Motor neuron (in vitro differentiated cells): ENCODE data around the gene KIR3DL3. TPM values are rescaled to one million over a fixed set of nuclear protein-coding genes. Genes with fewer than 3 reads are reported as not detected.
"Not testable (repeated sequence)": the region's sequence is repeated elsewhere in the genome, so short reads cannot be mapped to it uniquely, and the experiment has no call there.

Experiments
- ATAC-seq, 8 experiments: fragments of 200-7000 bp; cut with Tn5 transposase; replicated peaks in 6 of 8; 2 replicates each; pipeline ENCODE4 v1.8.0; 2021; ENCODE audit warnings: mild to moderate bottlenecking in 8 of 8, moderate library complexity in 8 of 8
- H3K27ac ChIP-seq, 2 donors: fragments of 250-450 bp; sonication (Bioruptor Pico); 2 replicates each; pipeline ENCODE4 v1.9.0; 2021; ENCODE audit warnings: antibody characterized with exemption in 2 of 2, mild to moderate bottlenecking in 2 of 2, moderate library complexity in 1 of 2
- H3K4me1 ChIP-seq, 2 donors: fragments of 250-450 bp; sonication (Bioruptor Pico); replicated peaks in 1 of 2; 2 replicates each; pipeline ENCODE4 v1.6.1; 2021; ENCODE audit warnings: antibody characterized with exemption in 2 of 2, mild to moderate bottlenecking in 2 of 2, moderate library complexity in 1 of 2
- H3K4me3 ChIP-seq, 5 donors: fragments of 250-450 bp; sonication (Bioruptor Pico); 2 replicates each; pipeline ENCODE4 v1.9.0; 2021; ENCODE audit warnings: antibody characterized with exemption in 5 of 5, mild to moderate bottlenecking in 5 of 5, moderate library complexity in 4 of 5
- whole genome bisulfite sequencing, 10 experiments: fragments of 450-650 bp; shearing (Covaris generic); methylation state at CpG; one replicate each; pipeline ENCODE4 v1.0.0; 2022; 5-methylcytosine and 5-hydroxymethylcytosine counted together
- in situ Hi-C, 9 experiments: fragments of 400-800 bp; cut with MboI; loops; one replicate each; pipeline ENCODE4 v1.15.0; 2021; ENCODE audit warnings: low sequenced_read_pairs in 9 of 9, low pct_unique_long_range_greater_than_20kb in 2 of 9; ENCODE audit not compliant: unreplicated experiment in 9 of 9
- total RNA-seq, 8 experiments: library from RNA; unstranded; fragments of 300-600 nt; gene quantifications; 2 replicates each; pipeline versions ENCODE4 v1.2.3 to v1.2.4, GENCODE V29; 2022

The KIR3DL3 gene
- total RNA-seq, 8 experiments from 2014 or later: 0.18 TPM; not detected in 7

- in situ Hi-C loops, H3K27ac ChIP-seq, ATAC-seq, H3K4me3 ChIP-seq, H3K4me1 ChIP-seq: not testable (repeated sequence)
- WGBS, 10 experiments: 51 to 60% (median 57%) methylated on average over 1 to 7 of the region's 15 CpGs; no CpG with 5 or more reads in 6 of the 10 experiments
Measured at GRCh38 chr19:54771018-54771960, 47.0 kb downstream of the KIR3DL3 start.

- in situ Hi-C loops, H3K4me1 ChIP-seq, H3K4me3 ChIP-seq, H3K27ac ChIP-seq, ATAC-seq: not testable (repeated sequence)
- 0 to 14% (median 0%) methylated on average over 1 to 2 of the region's 2 CpGs; no CpG with 5 or more reads in 5 of the 10 experiments for WGBS, 10 experiments
Measured at GRCh38 chr19:54772666-54773065, 48.4 kb downstream of the KIR3DL3 start.

GRCh38 chr19:54775095-54775815 is 51.0 kb downstream of the KIR3DL3 start:
- ATAC-seq, in situ Hi-C loops, H3K27ac ChIP-seq, H3K4me3 ChIP-seq, H3K4me1 ChIP-seq: not testable (repeated sequence)
- WGBS, 10 experiments: 0 to 60% (median 53%) methylated on average over 1 to 6 of the region's 12 CpGs; no CpG with 5 or more reads in 4 of the 10 experiments

GRCh38 chr19:54775830-54776229 is 51.6 kb downstream of the KIR3DL3 start:
- H3K27ac ChIP-seq, H3K4me1 ChIP-seq, in situ Hi-C loops, H3K4me3 ChIP-seq, ATAC-seq: not testable (repeated sequence)
- 0 to 80% (median 47%) methylated on average over 1 to 3 of the region's 8 CpGs; no CpG with 5 or more reads in 7 of the 10 experiments for WGBS, 10 experiments

GRCh38 chr19:54777851-54778250 is 53.6 kb downstream of the KIR3DL3 start:
- H3K4me3 ChIP-seq, ATAC-seq, H3K4me1 ChIP-seq, in situ Hi-C loops, H3K27ac ChIP-seq: not testable (repeated sequence)
- 0 to 24% (median 0%) methylated on average over 1 to 3 of the region's 4 CpGs; no CpG with 5 or more reads in 5 of the 10 experiments for WGBS, 10 experiments

GRCh38 chr19:54778896-54779295 is 54.7 kb downstream of the KIR3DL3 start:
- H3K4me3 ChIP-seq, H3K27ac ChIP-seq, H3K4me1 ChIP-seq, in situ Hi-C loops, ATAC-seq: not testable (repeated sequence)
- 20% methylated on average over 2 of the region's 7 CpGs; no CpG with 5 or more reads in 9 of the 10 experiments for WGBS, 10 experiments

GRCh38 chr19:54782916-54783315 is 58.7 kb downstream of the KIR3DL3 start:
- H3K4me3 ChIP-seq, H3K27ac ChIP-seq, H3K4me1 ChIP-seq, in situ Hi-C loops, ATAC-seq: not testable (repeated sequence)
- 0 to 33% (median 12%) methylated on average over 1 to 3 of the region's 4 CpGs; no CpG with 5 or more reads in 3 of the 10 experiments for WGBS, 10 experiments

Other genes with a start within 250 kb of the KIR3DL3 start
- not detected for gene LAIR2, start 221.6 kb upstream of the KIR3DL3 start, total RNA-seq
- gene LILRA2, start 150.7 kb upstream of the KIR3DL3 start, total RNA-seq: under 1 TPM in 5 of 8 experiments, not detected in 3; 0.05 to 0.51 (median 0.10) TPM
- gene LILRA1, start 130.8 kb upstream of the KIR3DL3 start, total RNA-seq: under 1 TPM in 5 of 8 experiments, not detected in 3; 0.09 to 0.43 (median 0.20) TPM
- 1 to 10 TPM in 1 of 8 experiments, under 1 TPM in 1, not detected in 6; 0.49 to 2.3 TPM for gene LILRB1, start 94.0 kb upstream of the KIR3DL3 start, total RNA-seq
- gene LILRB4, start 61.5 kb upstream of the KIR3DL3 start, total RNA-seq: under 1 TPM in 5 of 8 experiments, not detected in 3; 0.18 to 0.87 (median 0.38) TPM
- under 1 TPM in 3 of 8 experiments, not detected in 5; 0.13 to 0.57 (median 0.20) TPM for gene KIR2DL3, start 14.1 kb downstream of the KIR3DL3 start, total RNA-seq
- gene KIR2DL1, start 45.4 kb downstream of the KIR3DL3 start, total RNA-seq: under 1 TPM in 4 of 8 experiments, not detected in 4; 0.14 to 0.38 (median 0.23) TPM
- gene KIR2DL4, start 79.2 kb downstream of the KIR3DL3 start, total RNA-seq: under 1 TPM in 4 of 8 experiments, not detected in 4; 0.17 to 0.41 (median 0.32) TPM
- gene KIR3DL1, start 92.0 kb downstream of the KIR3DL3 start, total RNA-seq: under 1 TPM in 5 of 8 experiments, not detected in 3; 0.18 to 0.45 (median 0.33) TPM
- under 1 TPM in 1 of 8 experiments, not detected in 7; 0.42 TPM for gene KIR2DS4, start 108.2 kb downstream of the KIR3DL3 start, total RNA-seq
- under 1 TPM in 3 of 8 experiments, not detected in 5; 0.17 to 0.43 (median 0.25) TPM for gene KIR3DL2, start 126.0 kb downstream of the KIR3DL3 start, total RNA-seq
- under 1 TPM in 1 of 8 experiments, not detected in 7; 0.24 TPM for gene FCAR, start 149.8 kb downstream of the KIR3DL3 start, total RNA-seq
- under 1 TPM in 1 of 8 experiments, not detected in 7; 0.14 TPM for gene NCR1, start 181.7 kb downstream of the KIR3DL3 start, total RNA-seq
- gene NLRP7, start 223.1 kb downstream of the KIR3DL3 start, total RNA-seq: under 1 TPM in 4 of 8 experiments, not detected in 4; 0.05 to 0.81 (median 0.21) TPM
- gene NLRP2, start 241.9 kb downstream of the KIR3DL3 start, total RNA-seq: 1 to 10 TPM in 3 of 8 experiments, under 1 TPM in 5; 0.10 to 4.3 (median 0.30) TPM